HL-60/S4 (cell line): ENCODE measurements around the gene OSBPL10.
"Not testable (repeated sequence)": the region's sequence is repeated elsewhere in the genome, so short reads cannot be mapped to it uniquely, and the experiment has no call there.

Experiments used
- in situ Hi-C: fragments of 300-500 bp; cut with MboI; formaldehyde crosslinking; loops from 2 replicates; pipeline ENCODE4 v1.14.3; 2022; ENCODE audit warnings: low sequenced_read_pairs

The OSBPL10 gene

DNA sequence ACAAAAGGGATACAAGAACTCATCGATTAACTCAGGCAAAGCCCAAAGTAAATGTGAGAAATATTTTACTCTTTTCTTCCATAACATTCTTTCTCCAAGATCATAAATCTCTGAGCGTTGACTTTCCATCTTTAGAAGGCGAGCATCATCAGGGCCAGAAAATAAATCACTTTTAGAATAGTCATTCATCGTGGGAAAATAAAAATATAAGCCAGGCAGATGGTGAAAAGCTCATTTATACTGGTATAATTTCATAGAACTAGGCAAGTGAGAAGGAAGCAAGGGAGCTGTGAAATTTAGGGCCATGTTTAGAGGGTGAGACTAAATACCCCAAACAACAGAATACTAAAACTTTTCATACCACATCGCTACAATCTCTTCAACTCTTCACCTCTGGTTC, 257.4 kb downstream of the OSBPL10 start:
- in situ Hi-C loops, result no loop called here

DNA sequence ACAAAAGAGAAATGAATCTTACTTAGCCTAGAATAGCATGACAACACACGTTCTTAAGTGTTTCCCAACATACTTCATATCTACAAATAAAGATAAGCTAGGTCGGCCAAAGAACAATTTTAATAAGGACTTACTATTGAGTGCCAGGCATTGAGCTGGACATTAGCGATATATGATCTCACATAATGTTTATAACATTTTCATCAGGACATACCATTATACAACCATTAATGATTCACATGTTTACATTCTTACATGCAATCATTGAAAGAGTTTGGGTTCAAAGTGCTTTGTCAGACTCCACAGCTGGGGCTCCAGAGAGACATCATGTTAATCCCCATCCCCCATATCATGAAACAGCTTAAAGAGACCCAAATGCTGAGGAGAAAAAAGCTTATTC, 259.4 kb downstream of the OSBPL10 start:
- in situ Hi-C loops, result no loop called here

DNA sequence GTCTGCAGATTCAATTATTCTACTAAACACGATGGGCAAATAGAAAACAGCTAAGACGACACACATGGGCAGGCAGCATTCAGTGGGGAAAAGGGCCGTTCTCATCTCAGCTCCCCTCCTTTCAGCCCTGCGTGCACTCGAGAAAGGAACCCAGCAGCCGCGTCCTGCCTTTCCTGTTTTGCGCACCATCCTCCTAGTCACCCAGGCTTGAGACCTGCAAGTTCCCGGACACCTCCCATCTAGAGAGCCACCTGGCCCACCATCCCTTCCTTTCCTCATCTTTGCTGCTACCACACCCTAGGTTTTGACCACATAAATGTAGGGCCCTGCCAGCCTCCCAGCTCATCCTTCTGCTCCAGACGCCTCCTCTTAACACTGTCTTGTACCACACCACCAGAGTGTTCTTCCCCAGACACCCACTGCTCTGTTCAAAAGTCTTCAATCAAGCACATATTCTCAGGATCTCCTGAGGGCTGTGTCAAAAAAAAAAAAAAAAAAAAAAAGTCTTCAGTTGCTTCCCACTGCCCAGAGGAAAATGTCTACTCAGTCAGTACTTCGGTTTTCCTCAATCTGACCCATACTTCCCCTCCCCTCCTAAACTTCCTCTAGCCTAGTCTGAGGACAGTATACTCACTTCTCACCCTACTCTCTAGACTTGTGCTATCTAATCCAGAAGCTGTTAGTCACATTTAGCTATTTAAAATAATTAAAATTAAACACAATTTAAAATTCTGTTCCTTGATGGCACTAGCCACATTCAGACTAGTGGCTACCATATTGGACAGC, 266.4 kb downstream of the OSBPL10 start:
- in situ Hi-C loops, result no loop called here

DNA sequence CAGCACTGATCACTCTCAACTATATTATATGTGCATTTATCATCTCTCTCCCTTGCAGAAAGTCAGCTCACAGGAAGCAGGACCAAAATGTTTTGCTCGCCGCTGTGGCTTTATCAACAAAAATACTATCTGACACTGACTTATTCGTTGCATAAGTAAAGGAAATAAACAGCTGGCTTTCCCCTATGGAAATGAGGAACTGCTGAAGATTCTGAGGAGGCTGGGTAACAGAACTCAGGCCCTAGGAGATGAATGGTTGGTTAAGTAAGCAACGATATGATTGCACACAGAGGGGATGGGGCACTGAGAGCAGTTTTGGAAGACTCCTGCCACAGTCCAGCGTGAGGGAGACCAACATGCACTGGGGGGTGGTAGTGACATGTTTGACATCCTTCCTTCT, 267.2 kb downstream of the OSBPL10 start:
- in situ Hi-C loops, result no loop called here

DNA sequence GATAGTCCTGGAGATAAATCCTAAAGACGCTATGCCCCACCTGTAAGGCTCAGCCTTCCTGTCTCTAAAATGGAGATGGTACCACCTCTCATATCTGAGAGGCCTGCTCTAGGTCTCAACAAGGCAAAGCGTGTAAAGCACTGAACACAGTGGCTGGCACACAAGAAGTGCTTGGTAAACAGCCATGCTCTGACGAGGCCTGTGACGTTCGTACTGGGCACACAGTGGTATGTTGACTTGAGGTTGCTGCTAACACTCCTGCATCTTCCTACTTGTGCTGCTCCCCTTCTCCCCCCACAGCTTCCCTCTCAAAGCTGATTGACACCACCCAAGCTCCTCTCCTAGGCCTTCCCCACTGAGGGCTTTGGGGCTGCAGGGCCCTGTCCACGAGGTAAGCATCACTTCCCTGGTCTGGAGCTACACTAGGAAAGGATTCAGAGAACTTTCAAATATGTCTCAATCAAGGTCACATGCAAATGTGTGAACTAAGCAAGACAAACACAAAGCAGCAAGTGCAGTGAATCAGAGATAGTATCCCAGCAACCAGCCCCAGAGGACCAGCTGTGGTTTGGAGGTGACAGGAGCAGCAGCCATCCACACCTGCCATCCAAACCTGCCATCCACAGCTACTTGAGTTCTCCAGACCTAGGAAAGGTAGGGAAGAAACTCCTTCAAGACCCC, 270.8 kb downstream of the OSBPL10 start:
- in situ Hi-C loops, result no loop called here

DNA sequence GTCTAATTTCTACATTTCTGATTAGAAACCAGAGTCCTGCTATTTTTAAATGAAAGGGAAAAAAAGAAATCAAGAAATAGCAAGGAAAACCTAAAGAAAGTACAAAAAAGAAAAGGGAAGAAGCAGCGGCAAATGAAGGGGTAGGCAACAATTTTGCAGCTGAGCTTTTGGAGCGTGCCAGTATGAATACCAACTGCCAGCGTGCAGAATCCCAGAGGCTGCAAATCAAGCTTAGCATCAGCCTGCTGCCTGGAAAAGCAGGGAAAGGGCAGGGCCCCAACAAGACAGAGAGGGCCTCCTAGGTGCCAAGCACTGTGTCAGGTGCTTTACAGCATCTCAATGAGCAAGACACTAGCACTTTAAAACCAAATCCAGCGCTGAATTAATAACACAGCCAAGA, 271.5 kb downstream of the OSBPL10 start:
- in situ Hi-C loops, result no loop called here

DNA sequence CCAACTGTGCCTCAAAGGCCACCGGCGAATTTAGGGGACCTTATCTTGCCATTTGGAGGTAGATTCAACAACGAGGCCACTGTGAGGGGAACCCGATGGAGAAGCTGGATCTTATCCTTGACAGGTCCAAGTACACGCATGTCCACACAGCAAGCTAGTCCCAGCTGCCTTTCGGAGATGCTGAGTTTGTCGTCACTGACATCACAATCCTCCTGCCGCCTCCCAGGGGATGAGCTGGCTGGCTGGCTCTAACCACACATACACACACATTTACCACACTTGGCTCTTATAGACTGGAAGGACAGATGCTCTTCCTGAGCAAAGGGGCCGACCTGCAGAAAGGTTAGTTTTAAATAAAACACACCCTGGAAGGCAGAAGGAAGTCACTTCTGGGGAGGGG, 272.1 kb downstream of the OSBPL10 start:
- in situ Hi-C loops, result no loop called here

DNA sequence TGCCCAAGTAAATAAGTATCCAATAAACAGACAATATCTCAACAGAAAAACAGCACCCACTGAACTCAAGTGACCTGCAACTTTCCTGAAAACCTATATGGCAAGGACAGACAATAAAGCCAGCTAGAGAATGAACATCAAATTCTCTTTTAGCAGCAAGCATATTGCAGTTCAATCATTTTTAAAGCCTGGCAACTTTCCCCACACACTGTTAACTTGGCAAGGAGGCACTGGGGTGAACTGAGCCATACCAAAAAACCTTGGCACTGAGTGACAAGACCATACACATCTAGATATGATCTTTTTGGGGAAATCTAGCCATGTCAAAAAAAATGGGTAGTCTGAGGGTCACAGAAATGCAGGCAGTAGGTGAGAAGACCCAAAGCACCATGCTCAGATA, 273.8 kb downstream of the OSBPL10 start:
- in situ Hi-C loops, result no loop called here

DNA sequence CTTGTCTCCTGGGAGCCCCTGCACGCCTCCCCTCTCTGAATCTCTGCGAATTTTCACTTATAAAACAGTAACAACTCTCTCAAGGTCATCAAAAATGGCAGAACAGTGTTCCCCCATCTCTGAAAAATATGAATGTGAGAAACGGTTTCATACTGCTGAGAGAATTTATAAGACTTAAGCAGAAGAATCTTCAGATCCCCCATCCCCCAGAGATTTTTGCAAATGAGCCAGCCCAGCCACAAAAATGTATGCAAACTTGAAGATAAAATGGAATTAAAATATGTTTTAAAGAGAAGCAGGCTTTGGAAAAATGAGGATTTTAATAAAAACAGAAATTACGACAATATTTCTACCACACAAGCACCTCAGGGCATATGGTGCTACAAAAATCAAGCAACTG, 275.3 kb downstream of the OSBPL10 start:
- in situ Hi-C loops, result no loop called here

DNA sequence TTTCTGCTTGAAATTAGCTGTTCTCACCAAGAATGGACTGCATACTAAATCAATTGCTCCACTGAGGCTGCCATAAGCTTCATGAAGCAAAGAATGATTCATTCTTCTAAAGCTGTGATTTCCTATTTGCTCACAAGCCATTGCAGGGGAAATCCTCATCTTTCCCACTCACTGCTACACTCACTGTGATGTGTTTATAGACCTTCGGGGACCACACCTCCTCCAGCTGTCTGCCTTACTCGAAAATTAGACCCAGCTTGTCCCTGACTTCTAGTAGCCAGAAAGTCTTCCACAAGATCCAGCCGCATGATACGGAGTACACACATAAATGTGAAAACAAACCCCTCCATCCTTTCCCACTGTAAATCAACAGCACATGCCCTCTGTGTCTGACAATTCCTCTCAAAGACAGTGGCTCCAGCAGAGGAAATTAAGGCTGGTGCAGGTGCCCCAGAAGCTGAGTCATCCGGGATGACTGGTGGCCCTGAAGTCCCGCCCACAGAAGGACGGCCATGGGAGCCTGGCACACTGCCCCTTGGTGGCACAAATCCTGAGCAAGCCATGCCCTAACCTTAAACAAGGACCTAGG, 276.4 kb downstream of the OSBPL10 start:
- in situ Hi-C loops, result no loop called here

DNA sequence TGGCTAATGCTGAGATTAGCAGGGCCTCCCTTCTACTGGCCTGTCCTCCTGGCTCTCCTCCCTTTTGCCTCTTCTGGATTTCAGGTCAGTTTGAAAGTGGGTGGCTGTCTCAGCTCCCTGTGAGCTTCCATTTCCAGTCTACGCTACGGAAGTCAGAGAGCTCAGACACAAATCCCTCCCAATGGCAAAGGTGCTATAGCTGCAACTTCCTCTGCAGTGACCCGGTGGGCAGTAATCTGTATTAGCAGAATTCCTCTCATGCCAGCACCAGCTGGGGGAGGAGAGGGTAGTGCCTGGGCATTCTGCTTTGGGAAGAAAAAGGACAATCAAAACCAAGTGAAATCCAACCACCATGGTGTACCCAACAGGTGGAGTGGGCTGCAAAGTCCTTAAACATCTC, 276.9 kb downstream of the OSBPL10 start:
- in situ Hi-C loops, result no loop called here

DNA sequence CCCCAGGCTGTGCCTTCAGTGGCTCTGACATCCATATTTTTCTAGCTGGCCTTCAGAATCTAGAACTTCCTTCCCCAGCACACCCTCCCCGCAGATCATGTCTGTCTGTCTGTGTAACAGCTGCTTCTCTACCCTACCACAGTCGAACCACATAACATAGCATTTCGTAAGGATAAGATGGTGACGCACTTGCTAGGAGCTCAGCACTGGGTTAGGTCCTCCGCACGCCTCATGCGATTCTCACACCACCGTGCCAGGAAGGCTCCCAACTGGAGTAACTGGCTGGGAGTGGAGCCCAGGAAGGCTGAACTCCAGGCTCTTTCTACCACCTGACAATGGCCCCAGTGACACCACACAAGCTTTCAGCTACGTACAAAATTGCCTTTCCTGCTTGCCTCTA, 279.8 kb downstream of the OSBPL10 start:
- in situ Hi-C loops, result no loop called here

DNA sequence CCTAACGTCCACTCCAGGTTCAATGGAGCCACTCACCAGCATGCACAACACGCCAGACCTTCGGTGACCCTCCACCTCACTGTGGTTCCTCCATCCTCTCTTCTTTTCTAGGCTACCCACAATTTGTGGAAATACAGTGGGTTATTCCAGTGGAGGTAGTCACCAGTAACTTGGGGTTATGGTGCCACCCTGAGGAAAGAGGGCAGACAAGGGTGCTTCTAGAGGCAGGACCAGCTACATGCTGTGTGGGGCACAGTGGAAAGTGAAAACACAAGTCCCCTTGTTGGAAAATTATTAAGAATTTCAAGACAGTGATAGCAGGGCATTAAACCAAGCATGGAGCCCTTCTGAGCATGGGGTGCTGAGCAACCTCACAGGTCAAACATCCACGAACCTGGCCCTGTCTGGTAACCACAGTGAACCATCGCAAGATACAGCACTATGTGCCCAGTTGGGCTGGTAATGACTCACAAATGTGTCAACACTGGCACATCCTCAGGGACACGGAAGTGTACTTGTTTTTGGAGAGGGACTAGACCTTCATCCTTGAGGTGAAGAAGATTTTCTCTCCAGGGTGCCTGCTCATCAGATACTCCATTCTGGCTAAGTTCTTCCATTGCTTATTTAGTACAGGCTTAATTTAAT, 281.6 kb downstream of the OSBPL10 start:
- in situ Hi-C loops, result no loop called here

DNA sequence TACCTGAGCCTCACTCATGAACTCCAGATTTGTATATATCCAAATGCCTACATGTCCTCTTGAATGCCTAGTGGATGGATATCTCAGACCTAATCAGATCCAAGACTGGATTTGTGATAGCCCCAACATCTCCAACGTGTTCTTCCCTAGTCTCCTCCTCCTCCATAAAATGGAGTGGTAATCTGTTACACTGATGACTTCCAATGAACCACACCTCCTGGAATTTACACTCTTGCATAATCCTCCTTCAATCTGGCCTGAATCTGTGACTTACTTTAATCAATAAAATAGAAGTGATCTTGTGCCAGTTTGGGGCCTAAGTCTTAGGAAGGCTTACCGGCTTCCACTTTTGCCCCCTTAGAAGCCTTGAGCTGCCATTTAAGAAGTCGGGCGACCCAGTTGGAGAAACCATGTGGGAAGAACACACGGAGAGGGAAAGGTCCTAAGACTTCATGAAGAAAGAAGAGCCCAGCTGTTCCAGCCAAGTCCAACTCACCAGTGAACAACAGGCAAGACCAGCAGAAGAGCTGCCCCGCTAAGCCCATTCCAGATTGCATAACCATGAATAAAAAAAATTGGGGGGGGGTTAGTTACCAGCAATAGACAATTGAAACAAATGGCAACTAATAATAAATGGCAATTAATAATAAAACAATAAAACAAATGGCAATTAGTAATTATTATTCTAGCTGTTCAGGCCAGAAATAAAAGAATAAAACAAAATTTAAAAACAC, 284.1 kb downstream of the OSBPL10 start:
- in situ Hi-C loops, result no loop called here

DNA sequence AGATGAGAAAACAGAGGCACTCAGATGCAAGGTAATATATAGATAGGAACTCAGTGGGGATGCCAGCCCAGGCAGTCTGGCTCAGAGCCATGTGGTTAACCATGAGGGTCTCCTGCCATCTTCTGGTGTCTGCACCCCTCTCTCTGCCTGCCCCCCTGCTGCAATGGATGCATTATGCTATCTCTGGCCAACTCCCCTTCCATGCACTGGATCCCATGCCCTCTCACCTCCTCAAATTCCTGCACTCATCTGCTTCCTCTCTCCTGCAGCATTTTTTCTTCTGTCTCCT, 285.1 kb downstream of the OSBPL10 start:
- in situ Hi-C loops, result no loop called here

DNA sequence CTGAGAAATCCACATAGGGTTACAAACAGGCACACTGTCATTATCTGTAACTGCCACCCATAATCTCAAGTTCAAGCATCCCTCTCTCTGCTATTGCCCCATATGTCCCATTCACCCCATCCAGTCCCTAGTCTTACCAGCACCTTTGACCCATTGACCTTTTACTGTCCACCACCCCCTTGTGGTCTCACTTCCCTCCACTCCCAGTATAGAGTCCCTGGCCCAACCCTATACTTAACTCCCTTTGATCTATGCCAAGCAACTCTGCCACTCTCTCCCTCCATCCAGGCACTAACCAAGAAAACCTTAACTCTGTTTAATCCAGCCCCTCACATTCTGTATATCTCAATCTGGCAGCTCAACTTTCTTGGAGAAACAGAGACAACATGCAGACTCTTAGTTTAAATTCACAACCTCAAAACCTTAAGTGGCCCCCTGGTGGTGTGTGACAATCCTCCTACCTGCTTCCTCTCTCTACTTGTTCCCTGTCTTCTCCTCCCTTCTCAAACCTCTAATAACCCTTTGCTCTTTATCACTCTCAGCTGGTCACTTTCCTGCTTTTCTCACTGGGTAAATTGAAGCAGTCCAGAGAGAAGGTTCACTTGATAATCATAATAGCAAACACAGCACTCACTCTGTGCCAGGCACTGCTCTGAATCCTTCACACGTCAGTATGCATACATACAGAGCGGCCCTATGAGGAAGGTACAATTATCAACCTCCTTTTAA, 285.6 kb downstream of the OSBPL10 start:
- in situ Hi-C loops, result no loop called here

DNA sequence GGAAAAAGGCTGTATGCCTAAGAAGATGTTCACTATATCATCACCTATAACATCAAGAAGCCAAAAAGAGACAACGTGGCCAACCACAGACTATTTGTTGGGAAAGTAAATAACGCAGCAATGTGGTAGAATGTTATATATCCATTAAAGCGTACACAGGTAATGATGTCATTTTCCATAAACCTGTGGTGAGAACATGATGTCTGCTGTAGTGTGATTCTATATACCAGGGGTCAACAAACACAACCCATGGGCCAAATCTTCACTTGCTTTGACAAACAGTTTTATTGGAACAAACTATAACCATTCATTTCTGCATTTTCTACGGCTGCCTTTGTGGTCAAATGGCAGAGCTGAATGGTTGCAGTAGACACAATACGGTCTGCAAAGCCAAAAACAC, 287.7 kb downstream of the OSBPL10 start:
- in situ Hi-C loops, result no loop called here

DNA sequence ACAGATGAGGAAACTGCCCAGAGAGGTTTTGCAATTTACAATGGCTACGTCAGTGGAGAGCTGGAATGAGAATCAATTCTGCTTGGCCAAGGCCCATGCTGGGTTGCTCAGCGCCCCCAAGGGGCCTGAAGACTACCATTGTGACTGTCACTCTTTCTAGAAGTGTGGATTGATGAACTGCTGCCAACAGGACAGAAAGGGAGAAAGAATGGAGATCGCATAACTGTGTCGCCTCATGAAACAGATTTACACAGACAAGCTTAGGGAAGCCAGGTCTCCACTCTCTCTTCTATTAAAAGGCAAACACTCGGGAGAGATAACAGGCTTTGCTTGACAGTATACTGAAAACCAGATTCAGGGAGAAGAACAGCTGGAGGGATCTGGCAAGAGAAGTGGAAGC, 288.3 kb downstream of the OSBPL10 start:
- in situ Hi-C loops, result no loop called here

DNA sequence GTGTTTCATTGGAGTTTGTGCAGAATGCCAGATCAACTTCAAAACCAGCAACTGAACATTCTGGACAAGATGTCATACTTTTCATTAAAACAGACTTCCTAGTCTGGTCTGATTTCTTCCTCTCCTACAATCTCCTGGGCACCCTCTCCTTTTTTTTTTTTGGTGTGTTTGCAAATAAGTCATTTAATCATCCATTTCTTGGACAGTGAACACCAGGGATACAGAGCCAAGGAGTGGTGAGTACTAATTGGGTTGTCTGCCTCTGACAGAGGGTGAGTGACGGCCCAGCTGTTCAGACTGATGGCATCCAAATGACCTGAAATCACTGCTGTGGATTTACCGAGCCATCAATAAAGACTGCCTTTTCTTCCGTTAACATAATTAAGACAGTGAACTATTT, 290.3 kb downstream of the OSBPL10 start:
- in situ Hi-C loops, result no loop called here

DNA sequence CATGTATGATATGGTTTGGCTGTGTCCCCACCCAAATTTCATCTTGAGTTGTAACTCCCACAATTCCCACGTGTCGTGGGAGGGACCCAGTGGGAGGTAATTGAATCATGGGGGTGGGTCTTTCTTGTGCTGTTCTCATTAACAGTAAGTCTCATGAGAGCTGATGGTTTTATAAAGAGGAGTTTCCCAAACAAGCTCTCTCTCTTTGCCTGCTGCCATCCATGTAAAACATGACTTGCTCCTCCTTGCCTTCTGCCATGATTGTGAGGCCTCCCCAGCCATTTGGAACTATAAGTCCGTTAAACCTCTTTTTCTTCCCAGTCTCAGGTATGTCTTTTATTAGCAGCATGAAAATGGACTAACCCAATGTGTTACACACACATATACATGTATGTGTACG, 291.5 kb downstream of the OSBPL10 start:
- in situ Hi-C loops, result not testable (repeated sequence)

DNA sequence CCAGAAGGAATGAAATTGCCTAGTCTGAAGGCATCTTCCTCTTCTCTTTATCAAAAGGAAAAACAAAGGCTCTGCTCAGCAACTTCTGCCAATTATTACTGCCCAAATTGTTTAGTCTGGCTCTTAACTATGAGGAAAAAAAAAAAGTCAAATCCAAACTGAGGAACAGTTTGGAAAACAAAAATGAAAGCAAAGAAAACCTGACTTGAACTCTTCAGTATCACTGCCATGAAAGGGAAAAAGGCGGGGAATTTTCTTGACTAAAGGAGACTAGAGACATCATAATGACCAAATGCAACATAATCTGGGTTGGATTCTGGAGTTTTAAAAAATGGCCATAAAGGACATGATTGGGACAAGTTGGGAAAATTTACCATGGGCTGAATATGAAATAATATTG, 292.1 kb downstream of the OSBPL10 start:
- in situ Hi-C loops, result no loop called here
